ENCODE measurements around the gene DNAJC19.

DNAJC19 gene

GRCh38 chr3:180961552-180961951, 28.0 kb downstream of the DNAJC19 start:
- DNase-seq (ENCODE audit: low spot score) = no peak

DNA sequence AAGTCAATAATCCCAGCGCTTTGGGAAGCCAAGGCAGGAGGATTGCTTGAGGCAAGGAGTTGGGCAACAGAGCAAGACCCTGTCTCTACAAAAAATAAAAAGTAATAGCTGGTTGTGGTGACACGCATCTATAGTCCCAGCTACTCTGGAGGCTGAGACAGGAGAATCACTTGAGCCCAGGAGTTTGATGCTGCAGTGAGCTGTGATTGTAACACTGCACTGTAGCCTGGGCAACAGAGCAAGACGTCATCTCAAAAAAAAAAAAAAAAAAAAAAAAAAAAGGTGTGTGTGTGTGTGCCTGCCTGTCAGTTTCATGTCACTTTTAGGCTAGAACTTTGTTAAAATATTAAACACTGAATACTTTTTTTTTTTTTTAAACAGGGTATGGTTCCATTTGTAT, 28.4 kb downstream of the DNAJC19 start:
- no peak for DNase-seq (ENCODE audit: low spot score)

GRCh38 chr3:180959691-180960090, 29.8 kb downstream of the DNAJC19 start:
- DNase-seq (ENCODE audit: low spot score) = no peak

DNA sequence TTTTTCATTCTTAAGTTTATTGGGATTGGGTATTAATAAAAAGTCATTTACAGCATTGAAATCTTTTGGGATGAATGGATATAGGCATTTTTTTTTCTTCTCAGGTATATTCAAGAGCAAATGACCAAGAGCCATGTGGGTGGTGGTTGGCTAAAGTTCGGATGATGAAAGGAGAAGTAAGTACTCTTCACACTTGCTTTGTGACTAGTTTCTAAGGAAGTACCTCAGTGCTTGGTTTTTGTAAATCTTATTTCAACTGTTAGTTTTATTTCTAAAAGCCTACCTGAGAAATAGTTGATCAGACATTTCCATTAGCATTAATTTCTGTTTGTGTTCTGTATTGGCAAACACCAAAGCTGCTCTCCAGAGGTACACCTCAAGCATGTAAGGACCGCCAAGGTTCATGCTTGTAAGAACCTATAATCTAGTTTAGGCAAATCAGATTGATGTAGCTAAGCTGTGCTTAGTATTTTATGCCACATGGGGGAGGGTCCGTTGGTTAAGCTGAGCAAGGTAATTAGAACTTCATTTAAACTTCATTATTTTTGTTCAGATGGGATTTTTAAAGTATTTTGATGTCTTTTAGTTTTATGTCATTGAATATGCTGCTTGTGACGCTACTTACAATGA, 41.7 kb downstream of the DNAJC19 start:
- DNase-seq (ENCODE audit: low spot score) = no peak

DNA sequence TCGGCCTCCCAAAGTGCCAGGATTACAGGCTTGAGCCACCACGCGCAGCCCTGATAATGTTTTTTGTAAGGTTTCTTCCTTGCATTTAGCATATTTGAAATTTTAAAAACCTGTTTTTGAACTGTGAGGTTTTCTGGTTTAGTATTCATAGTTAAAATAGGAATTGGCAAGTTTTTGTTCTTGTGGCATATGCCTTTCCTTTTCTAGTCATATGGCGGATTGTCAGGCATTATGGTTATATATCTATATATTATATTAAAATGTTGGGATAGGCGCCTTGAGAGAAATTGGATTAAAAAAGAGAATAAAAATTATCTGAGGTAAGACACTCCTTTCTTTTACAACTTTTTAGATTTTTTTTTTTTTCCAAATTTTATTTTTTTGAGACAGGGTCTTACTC, 48.7 kb downstream of the DNAJC19 start:
- no peak for DNase-seq (ENCODE audit: low spot score)

- DNase-seq (ENCODE audit: low spot score) = no peak
Observed at GRCh38 chr3:180934638-180935037, 54.9 kb downstream of the DNAJC19 start.
